ENCODE data around the gene CYP2F1. TPM values are rescaled to one million over a fixed set of nuclear protein-coding genes. Genes with fewer than 3 reads are reported as not detected.
"Not testable (repeated sequence)": the region's sequence is repeated elsewhere in the genome, so short reads cannot be mapped to it uniquely, and the experiment has no call there.

CYP2F1 gene
- total and polyA plus RNA-seq, 9 donors: not detected

- H3K4me3 ChIP-seq: no peak overlapping the region
- H3K4me1 ChIP-seq (ENCODE audit: insufficient read depth): no peaks in the 10 kb centered on the region
- TF ChIP-seq EP300 (IDR thresholded peaks at IDR 0.05) (no peak), POLR2A (IDR thresholded peaks at IDR 0.05) (no peak), CTCF (IDR thresholded peaks at IDR 0.05) (no peak)
- H3K27ac ChIP-seq: no peak overlapping the region
- no peaks in the 10 kb centered on the region for H3K9me3 ChIP-seq
- intact Hi-C loops (cut with DNase I): no loop called here
- DNase-seq: no peak
- H3K36me3 ChIP-seq: no peaks in the 10 kb centered on the region
- 78 to 84% (median 79%) methylated on average over 11 of the region's 11 CpGs for WGBS, 3 donors
- H3K27me3 ChIP-seq: no peaks in the 10 kb centered on the region
These were observed 9.6 kb downstream of the CYP2F1 start for GRCh38 chr19:41123716-41124294.

- H3K4me1 ChIP-seq (ENCODE audit: insufficient read depth); H3K4me3 ChIP-seq; intact Hi-C loops (cut with DNase I); H3K36me3 ChIP-seq; DNase-seq; H3K27ac ChIP-seq; H3K9me3 ChIP-seq; H3K27me3 ChIP-seq: not testable (repeated sequence)
- WGBS, 3 donors: 52 to 64% (median 56%) methylated on average over 2 of the region's 2 CpGs
These were observed 12.6 kb downstream of the CYP2F1 start for GRCh38 chr19:41126765-41127203.

DNA sequence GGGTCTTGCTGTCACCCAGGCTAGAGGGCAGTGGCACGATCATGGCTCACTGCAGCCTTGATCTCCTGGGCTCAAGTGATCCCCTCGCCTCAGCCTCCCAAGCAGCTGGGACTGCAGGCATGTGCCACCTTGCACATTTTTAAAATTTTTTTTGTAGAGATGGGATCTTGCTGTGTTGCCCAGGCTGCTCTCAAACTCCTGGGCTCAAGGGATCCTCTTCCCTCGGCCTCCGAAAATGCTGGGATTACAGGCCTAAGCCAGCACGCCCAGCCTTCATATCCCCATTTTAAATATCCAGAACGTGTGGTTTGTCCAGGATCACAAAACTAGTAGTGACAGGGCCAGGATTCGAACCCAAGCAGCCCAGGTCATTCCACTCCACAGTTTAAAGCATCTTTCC lies 13.1 kb downstream of the CYP2F1 start:
- H3K4me3 ChIP-seq; intact Hi-C loops (cut with DNase I); H3K27me3 ChIP-seq; DNase-seq; H3K4me1 ChIP-seq (ENCODE audit: insufficient read depth); H3K9me3 ChIP-seq; H3K27ac ChIP-seq; H3K36me3 ChIP-seq: not testable (repeated sequence)
- WGBS, 3 donors: 73 to 74% (median 73%) methylated on average over 7 of the region's 7 CpGs

DNA sequence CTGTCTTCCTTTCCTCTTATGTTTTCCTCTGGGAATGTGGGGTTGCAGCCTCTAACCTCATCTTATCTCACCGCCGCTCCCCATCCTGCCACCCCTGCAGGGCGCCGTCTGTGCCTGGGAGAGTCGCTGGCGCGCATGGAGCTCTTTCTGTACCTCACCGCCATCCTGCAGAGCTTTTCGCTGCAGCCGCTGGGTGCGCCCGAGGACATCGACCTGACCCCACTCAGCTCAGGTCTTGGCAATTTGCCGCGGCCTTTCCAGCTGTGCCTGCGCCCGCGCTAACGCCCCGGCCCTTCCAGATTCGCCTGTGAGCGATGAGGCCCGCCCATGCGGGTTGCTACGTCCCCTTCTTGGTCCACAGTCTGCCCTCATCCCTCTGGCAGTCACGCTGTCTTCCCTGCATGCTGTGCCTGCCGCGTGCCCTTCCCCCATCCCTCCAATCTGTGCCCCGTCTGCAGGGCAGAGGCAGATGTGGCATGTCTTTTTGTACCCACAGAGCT lies 13.6 kb downstream of the CYP2F1 start:
- H3K9me3 ChIP-seq; intact Hi-C loops (cut with DNase I); H3K27ac ChIP-seq; H3K27me3 ChIP-seq; H3K4me1 ChIP-seq (ENCODE audit: insufficient read depth); H3K36me3 ChIP-seq; H3K4me3 ChIP-seq: not testable (repeated sequence)
- DNase-seq: peak; percentile 79 to 94 (median 89)
- WGBS, 3 donors: 0 to 2% (median 1%) methylated on average over 14 to 29 of the region's 29 CpGs

DNA sequence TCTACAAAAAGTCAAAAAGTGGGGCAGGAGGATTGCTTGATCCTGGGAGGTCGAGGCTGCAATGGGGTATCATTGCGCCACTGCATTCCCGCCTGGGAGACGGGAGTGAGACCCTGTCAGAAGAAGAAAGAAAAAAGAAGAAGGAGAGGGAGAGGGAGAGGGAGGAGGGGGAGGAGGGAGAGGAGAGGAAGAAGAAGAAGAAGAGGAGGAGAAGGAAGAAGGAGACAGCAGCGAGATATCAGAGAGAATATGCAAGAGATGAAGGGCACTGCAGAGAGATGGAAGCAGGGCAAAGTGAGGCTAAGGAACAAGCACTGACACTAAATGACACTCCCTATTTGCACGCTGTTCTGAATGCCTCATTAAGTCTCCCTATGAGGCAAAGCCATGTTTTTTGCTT lies 14.5 kb downstream of the CYP2F1 start:
- no peak for TF ChIP-seq POLR2A (IDR thresholded peaks at IDR 0.05)
- no peak for TF ChIP-seq EP300 (IDR thresholded peaks at IDR 0.05)
- TF ChIP-seq CTCF (IDR thresholded peaks at IDR 0.05): no peak
- intact Hi-C loops (cut with DNase I): no loop called here
- Histone ChIP-seq H3K4me1 (ENCODE audit: insufficient read depth) (no peaks in the 10 kb centered on the region), H3K9me3 (no peaks in the 10 kb centered on the region), H3K4me3 (no peak overlapping the region), H3K27ac (no peak overlapping the region), H3K36me3 (no peaks in the 10 kb centered on the region), H3K27me3 (no peaks in the 10 kb centered on the region)
- DNase-seq: no peak
- WGBS, 3 donors: 67 to 81% (median 79%) methylated on average over 6 of the region's 6 CpGs

DNA sequence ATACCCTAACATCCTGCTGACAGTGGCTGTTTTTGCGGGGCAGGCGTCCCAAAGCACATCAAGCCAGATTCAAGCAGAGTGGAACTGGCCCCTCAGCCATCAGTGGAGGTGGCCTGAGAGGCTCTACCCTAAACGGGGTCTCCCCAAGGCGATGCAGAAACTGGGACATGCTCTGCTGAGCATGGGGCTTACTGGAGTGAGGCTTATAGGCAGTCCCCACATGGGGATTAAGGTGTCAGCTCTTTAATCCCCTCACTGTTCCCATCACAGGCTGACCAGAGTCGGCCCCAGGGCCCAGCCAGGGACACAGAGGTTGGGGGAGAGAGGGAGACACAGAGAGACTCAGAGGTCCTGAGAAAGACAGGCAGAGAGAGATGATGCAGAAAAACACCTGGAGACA lies 17.0 kb downstream of the CYP2F1 start:
- WGBS, 3 donors: 79 to 86% (median 84%) methylated on average over 5 of the region's 5 CpGs
- no peak for DNase-seq
- Histone ChIP-seq H3K4me1 (ENCODE audit: insufficient read depth) (no peaks in the 10 kb centered on the region), H3K27me3 (no peaks in the 10 kb centered on the region), H3K9me3 (no peaks in the 10 kb centered on the region), H3K36me3 (no peaks in the 10 kb centered on the region), H3K4me3 (no peak overlapping the region), H3K27ac (no peak overlapping the region)
- TF ChIP-seq CTCF (IDR thresholded peaks at IDR 0.05): no peak
- no peak for TF ChIP-seq EP300 (IDR thresholded peaks at IDR 0.05)
- TF ChIP-seq POLR2A (IDR thresholded peaks at IDR 0.05): no peak
- intact Hi-C loops (cut with DNase I): no loop called here
